K562 (cell line): ENCODE measurements around the gene PTPRT. TPM values are rescaled to one million over a fixed set of nuclear protein-coding genes. Genes with fewer than 3 reads are reported as not detected.

Experiments used
- ATAC-seq: fragments of 200-7000 bp; cut with Tn5 transposase; 3 replicates; pipeline ENCODE4 v1.9.1; 2020; ENCODE audit warnings: moderate library complexity
- BruUV-seq: library from RNA; stranded (reverse); fragments of 400-500 nt; replicated peaks from 2 replicates; lab custom pipeline; 2021; lab: Mats Ljungman, UMichigan
- CTCF ChIA-PET: fragments of 300-600 bp; formaldehyde crosslinking; extraction: SDS; loops from one replicate; lab custom pipeline; 2021; ENCODE audit warnings: low intra/inter-chr PET ratio; lab: Yijun Ruan, JAX
- POLR2A ChIA-PET: fragments of 300-600, 350-650 bp; sonication (Branson Sonifier 250); formaldehyde crosslinking; extraction: SDS; loops from one replicate; lab custom pipeline; 2021; ENCODE audit warnings: antibody characterized with exemption, inconsistent platforms; lab: Yijun Ruan, JAX
- DNase-seq, 4 experiments: peaks; one replicate each; pipeline versions ENCODE4 v3.0.0 to v3.0.0-alpha.2; 2011 to 2018; ENCODE audit warnings: low spot score in 3 of 4, mixed read lengths in 3 of 4; ENCODE audit errors: extremely low read depth in 1 of 4
- FAIRE-seq: peaks from 2 replicates; lab custom pipeline; 2011; peaks lifted over from hg19 to GRCh38; lab: Jason Lieb, UNC
- H2AFZ ChIP-seq: 2 replicates; pipeline ENCODE4 v1.6.0; 2011; ENCODE audit warnings: low read depth, low read length, control low read depth, inconsistent platforms
- H3K27ac ChIP-seq: fragments of 200-600 bp; 3 replicates; pipeline ENCODE4 v1.8.0; 2011; ENCODE audit warnings: low read depth, mild to moderate bottlenecking, control low read depth, inconsistent platforms, low read length, moderate library complexity, mixed read lengths; ENCODE audit errors: extremely low read depth
- H3K27me3 ChIP-seq, 2 experiments: fragments of 300-600 bp in 1 of 2; 2 replicates in 1 of 2; 3 replicates in 1 of 2; pipeline versions ENCODE4 v1.6.0 to v1.8.0; 2011; ENCODE audit warnings: inconsistent platforms in 2 of 2, low read length in 2 of 2, mild to moderate bottlenecking in 1 of 2, mixed read lengths in 1 of 2, moderate library complexity in 1 of 2; ENCODE audit not compliant: control insufficient read depth in 2 of 2, insufficient read depth in 2 of 2
- H3K36me3 ChIP-seq: fragments of 300-600 bp; 3 replicates; pipeline ENCODE4 v1.8.0; 2011; ENCODE audit warnings: mild to moderate bottlenecking, low read length, inconsistent platforms; ENCODE audit not compliant: control insufficient read depth, insufficient read depth
- H3K4me1 ChIP-seq, 2 experiments: fragments of 200-600 bp in 1 of 2; replicated peaks in 1 of 2; 2 replicates in 1 of 2; 3 replicates in 1 of 2; pipeline versions ENCODE4 v1.5.1 to v1.8.0; 2011; ENCODE audit warnings: inconsistent platforms in 2 of 2, low read length in 2 of 2, mild to moderate bottlenecking in 1 of 2, mixed read lengths in 1 of 2, moderate library complexity in 1 of 2; ENCODE audit not compliant: control insufficient read depth in 2 of 2, insufficient read depth in 2 of 2
- H3K4me2 ChIP-seq: 2 replicates; pipeline ENCODE4 v1.6.1; 2011; ENCODE audit warnings: low read length, control low read depth, inconsistent platforms, mixed read lengths; ENCODE audit not compliant: insufficient read depth
- H3K4me3 ChIP-seq: fragments of 200-600 bp; sonication (generic), shearing (Covaris generic); 2 replicates; pipeline ENCODE4 v1.5.1; 2016; ENCODE audit warnings: control low read depth, inconsistent platforms
- H3K79me2 ChIP-seq: fragments of 200-600 bp; 3 replicates; pipeline ENCODE4 v1.8.0; 2011; ENCODE audit warnings: low read length, inconsistent platforms; ENCODE audit not compliant: control insufficient read depth, insufficient read depth
- H3K9ac ChIP-seq, 2 experiments: 2 replicates each; pipeline versions ENCODE4 v1.6.0 to v1.6.1; 2011; ENCODE audit warnings: low read depth in 2 of 2, low read length in 2 of 2, control low read depth in 1 of 2, inconsistent platforms in 1 of 2, mild to moderate bottlenecking in 1 of 2, mixed read lengths in 1 of 2; ENCODE audit not compliant: insufficient read depth in 1 of 2
- H3K9me1 ChIP-seq: one replicate; pipeline ENCODE4 v1.6.0; 2011; ENCODE audit warnings: inconsistent platforms, mild to moderate bottlenecking, low read length, moderate library complexity; ENCODE audit not compliant: control insufficient read depth, insufficient read depth
- H3K9me3 ChIP-seq: replicated peaks from 2 replicates; pipeline ENCODE4 v1.5.1; 2011; ENCODE audit warnings: low read depth, low read length, inconsistent platforms; ENCODE audit not compliant: control insufficient read depth, insufficient read depth
- H4K20me1 ChIP-seq: replicated peaks from 2 replicates; pipeline ENCODE4 v1.6.1; 2011; ENCODE audit warnings: low read length, inconsistent platforms, mixed read lengths; ENCODE audit not compliant: control insufficient read depth, insufficient read depth
- BRD4 ChIP-seq: fragments of 200-600 bp; sonication (generic); IDR thresholded peaks from 2 replicates; pipeline ENCODE4 v1.6.1; 2017; ENCODE audit warnings: inconsistent platforms
- CBFA2T2 ChIP-seq: fragments of 450-650 bp; conservative IDR thresholded peaks from 2 replicates; pipeline ENCODE4 v1.6.1; 2017; ENCODE audit warnings: mild to moderate bottlenecking
- CBX5 ChIP-seq: IDR thresholded peaks from 2 replicates; pipeline ENCODE4 v1.6.1; 2014; ENCODE audit warnings: low read depth, borderline replicate concordance
- EZH2 ChIP-seq: IDR thresholded peaks from 2 replicates; pipeline ENCODE4 v1.6.1; 2012; ENCODE audit warnings: low read depth, mild to moderate bottlenecking, inconsistent platforms, low read length, borderline replicate concordance
- GABPA ChIP-seq: fragments of 200-800 bp; sonication (Bioruptor generic); conservative IDR thresholded peaks from 2 replicates; pipeline ENCODE4 v1.6.1; 2016; ENCODE audit warnings: low read depth, missing genetic modification characterization, missing compliant biosample characterization
- HNRNPH1 ChIP-seq: fragments of 200-400 bp; formaldehyde crosslinking; optimal IDR thresholded peaks from 2 replicates; pipeline ENCODE3; 2017; ENCODE audit warnings: low read depth, mild to moderate bottlenecking, low read length, moderate library complexity
- NFIC ChIP-seq: fragments of 450-650 bp; IDR thresholded peaks from 2 replicates; pipeline ENCODE4 v1.6.1; 2017; ENCODE audit warnings: mild to moderate bottlenecking, inconsistent platforms
- POLR2H ChIP-seq: IDR thresholded peaks from 2 replicates; pipeline ENCODE4 v1.6.1; 2016; ENCODE audit warnings: missing genetic modification characterization, low read depth, mild to moderate bottlenecking, control low read depth, missing compliant biosample characterization, moderate library complexity
- SLC30A9 ChIP-seq: fragments of 250-450 bp; sonication (Bioruptor Pico); IDR thresholded peaks from 2 replicates; pipeline ENCODE4 v1.8.0; 2022; ENCODE audit warnings: mild to moderate bottlenecking, moderate library complexity
- SMAD4 ChIP-seq: fragments of 250-450 bp; sonication (Bioruptor Pico); conservative IDR thresholded peaks from 2 replicates; pipeline ENCODE4 v1.8.0; 2021; ENCODE audit warnings: inconsistent platforms, mild to moderate bottlenecking, moderate library complexity
- SRF ChIP-seq, 2 experiments: fragments of 250-450, 450-650 bp in 1 of 2; sonication (Bioruptor Pico) in 1 of 2; sonication (generic) in 1 of 2; formaldehyde crosslinking; IDR thresholded peaks; 2 replicates each; pipeline versions ENCODE4 v1.5.0 to v1.5.1; 2020 to 2022; ENCODE audit warnings: mild to moderate bottlenecking in 1 of 2, missing genetic modification reagents in 1 of 2
- TAL1 ChIP-seq: fragments of 450-650 bp; IDR thresholded peaks from 2 replicates; pipeline ENCODE4 v1.6.1; 2016; ENCODE audit warnings: mild to moderate bottlenecking
- TCF7 ChIP-seq: sonication (generic); IDR thresholded peaks from 2 replicates; pipeline ENCODE4 v1.6.1; 2016; ENCODE audit warnings: antibody characterized with exemption, borderline replicate concordance
- TGIF2 ChIP-seq: sonication (generic); formaldehyde crosslinking; IDR thresholded peaks from 2 replicates; pipeline ENCODE4 v1.8.1; 2022; ENCODE audit warnings: mild to moderate bottlenecking, missing genetic modification reagents, moderate library complexity
- ZNF507 ChIP-seq: conservative IDR thresholded peaks from 2 replicates; pipeline ENCODE4 v1.6.1; 2017; ENCODE audit warnings: missing genetic modification characterization, missing compliant biosample characterization
- WGBS: fragments of 100-300 bp; shearing (Covaris generic); methylation state at CpG from one replicate; pipeline ENCODE4 v1.1.6; 2016; ENCODE audit warnings: low coverage, mixed read lengths; ENCODE audit not compliant: insufficient coverage; ENCODE audit errors: missing lambda C conversion rate; 5-methylcytosine and 5-hydroxymethylcytosine counted together
- in situ Hi-C: fragments of 300-500 bp; cut with MboI; formaldehyde crosslinking; loops from 4 replicates; pipeline ENCODE4 v1.15.0; 2018; ENCODE audit warnings: inconsistent platforms, mixed read lengths
- intact Hi-C: fragments of 100-400 bp; cut with micrococcal nuclease; formaldehyde crosslinking; loops from 2 replicates; pipeline ENCODE4 v1.14.2; 2022
- polyA plus RNA-seq, 8 experiments: library from polyadenylated mRNA; depleted of rRNA in 4 of 8; stranded (reverse) in 5 of 8; unstranded in 3 of 8; fragments of >200 nt; fragmentation: Nextera tagmentation in 2 of 8; fragmentation: Illumina TruSeq in 1 of 8; extraction: Ambion mirVana in 2 of 8; extraction: Trizol in 1 of 8; gene quantifications; 2 replicates each; pipeline versions ENCODE4 v1.2.1 to v1.2.3, GENCODE V29; 2011 to 2014; ENCODE audit warnings: inconsistent platforms in 1 of 8, missing spikeins in 1 of 8
- total RNA-seq, 7 experiments: library from RNA; depleted of rRNA in 6 of 7; stranded (reverse); fragments of >200 nt in 6 of 7; fragmentation: Illumina TruSeq in 2 of 7; extraction: Trizol in 2 of 7; gene quantifications; 2 replicates each; pipeline versions ENCODE4 v1.2.1 to v1.2.3, GENCODE V29; 2011 to 2021; ENCODE audit warnings: low replicate concordance in 1 of 7
- TF ChIP-seq, protein P1 (sequence below), 2 experiments: IDR thresholded peaks in 1 of 2; conservative IDR thresholded peaks in 1 of 2; 2 replicates each; pipeline ENCODE4 v1.6.1; 2016; ENCODE audit warnings: low read depth in 2 of 2, mild to moderate bottlenecking in 1 of 2, missing compliant biosample characterization in 1 of 2, missing genetic modification characterization in 1 of 2, moderate library complexity in 1 of 2
- TF ChIP-seq, protein P2 (sequence below): fragments of 250-450 bp; sonication (Bioruptor Pico); IDR thresholded peaks from 2 replicates; pipeline ENCODE4 v1.6.1; 2021; ENCODE audit warnings: mild to moderate bottlenecking
- TF ChIP-seq, protein P3 (sequence below): fragments of 450-650 bp; IDR thresholded peaks from 2 replicates; pipeline ENCODE4 v1.7.1; 2018; ENCODE audit warnings: mild to moderate bottlenecking, low read depth; ENCODE audit not compliant: partially characterized antibody

Gene PTPRT
- total and polyA plus RNA-seq, 9 of the 15 experiments (the other 6 are each of a cell fraction or from before 2014, with no cell fraction given): not detected

DNA sequence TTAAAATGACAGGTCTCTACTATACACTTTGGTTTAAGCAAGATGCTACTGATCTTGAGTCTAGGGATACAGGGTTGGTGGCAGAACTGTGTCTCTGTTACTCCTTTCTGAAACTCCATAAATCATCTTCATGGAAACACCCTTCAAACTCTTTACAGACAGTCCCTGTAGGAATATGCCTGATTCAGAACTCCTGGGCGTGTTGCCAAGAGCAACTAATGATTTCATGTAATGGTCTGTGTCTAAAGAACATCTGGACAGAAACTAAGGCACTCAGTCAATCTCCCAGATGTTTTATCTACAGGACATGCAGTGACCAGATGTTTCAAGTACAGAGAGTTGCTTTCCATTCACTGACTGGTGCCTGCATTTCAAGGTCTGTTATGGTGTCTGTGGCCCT lies 1107.1 kb downstream of the PTPRT start:
- POLR2A ChIA-PET: interaction anchor here (0.7 kb wide), 1 partner anchor 42 kb away, joined by 3 read pairs; no protein-coding TSS in a partner anchor
- intact Hi-C loops: no loop called here
- no peaks in the 10 kb centered on the region for H3K4me1 ChIP-seq
- TF ChIP-seq TCF7 (no peak), SMAD4 (CRISPR knock-in tag) (no peak), BRD4 (no peak), CBX5 (no peak), ZNF507 (no peak), SRF (CRISPR knock-in tag; IDR thresholded peaks at IDR 0.05) (no peak), NFIC (peak; percentile 68), SLC30A9 (CRISPR knock-in tag) (no peak), TAL1 (peak; percentile 54; the same call in 1 of the 2 replicates), POLR2H (no peak), EZH2 (no peak), GABPA (tag) (no peak), HNRNPH1 (no peak), CBFA2T2 (peak; percentile 68), TGIF2 (CRISPR knock-in tag) (no peak)
- TF ChIP-seq, protein P1, sequence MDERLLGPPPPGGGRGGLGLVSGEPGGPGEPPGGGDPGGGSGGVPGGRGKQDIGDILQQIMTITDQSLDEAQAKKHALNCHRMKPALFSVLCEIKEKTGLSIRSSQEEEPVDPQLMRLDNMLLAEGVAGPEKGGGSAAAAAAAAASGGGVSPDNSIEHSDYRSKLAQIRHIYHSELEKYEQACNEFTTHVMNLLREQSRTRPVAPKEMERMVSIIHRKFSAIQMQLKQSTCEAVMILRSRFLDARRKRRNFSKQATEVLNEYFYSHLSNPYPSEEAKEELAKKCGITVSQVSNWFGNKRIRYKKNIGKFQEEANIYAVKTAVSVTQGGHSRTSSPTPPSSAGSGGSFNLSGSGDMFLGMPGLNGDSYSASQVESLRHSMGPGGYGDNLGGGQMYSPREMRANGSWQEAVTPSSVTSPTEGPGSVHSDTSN (CRISPR knock-in tag; IDR thresholded peaks at IDR 0.05; ENCODE audit: low read depth): no peak
- TF ChIP-seq, protein P1 (tag; conservative IDR thresholded peaks at IDR 0.05; ENCODE audit: low read depth): peak; percentile 90
- TF ChIP-seq, protein P2, sequence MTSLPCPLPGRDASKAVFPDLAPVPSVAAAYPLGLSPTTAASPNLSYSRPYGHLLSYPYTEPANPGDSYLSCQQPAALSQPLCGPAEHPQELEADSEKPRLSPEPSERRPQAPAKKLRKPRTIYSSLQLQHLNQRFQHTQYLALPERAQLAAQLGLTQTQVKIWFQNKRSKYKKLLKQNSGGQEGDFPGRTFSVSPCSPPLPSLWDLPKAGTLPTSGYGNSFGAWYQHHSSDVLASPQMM (CRISPR knock-in tag): no peak
- TF ChIP-seq, protein P3, sequence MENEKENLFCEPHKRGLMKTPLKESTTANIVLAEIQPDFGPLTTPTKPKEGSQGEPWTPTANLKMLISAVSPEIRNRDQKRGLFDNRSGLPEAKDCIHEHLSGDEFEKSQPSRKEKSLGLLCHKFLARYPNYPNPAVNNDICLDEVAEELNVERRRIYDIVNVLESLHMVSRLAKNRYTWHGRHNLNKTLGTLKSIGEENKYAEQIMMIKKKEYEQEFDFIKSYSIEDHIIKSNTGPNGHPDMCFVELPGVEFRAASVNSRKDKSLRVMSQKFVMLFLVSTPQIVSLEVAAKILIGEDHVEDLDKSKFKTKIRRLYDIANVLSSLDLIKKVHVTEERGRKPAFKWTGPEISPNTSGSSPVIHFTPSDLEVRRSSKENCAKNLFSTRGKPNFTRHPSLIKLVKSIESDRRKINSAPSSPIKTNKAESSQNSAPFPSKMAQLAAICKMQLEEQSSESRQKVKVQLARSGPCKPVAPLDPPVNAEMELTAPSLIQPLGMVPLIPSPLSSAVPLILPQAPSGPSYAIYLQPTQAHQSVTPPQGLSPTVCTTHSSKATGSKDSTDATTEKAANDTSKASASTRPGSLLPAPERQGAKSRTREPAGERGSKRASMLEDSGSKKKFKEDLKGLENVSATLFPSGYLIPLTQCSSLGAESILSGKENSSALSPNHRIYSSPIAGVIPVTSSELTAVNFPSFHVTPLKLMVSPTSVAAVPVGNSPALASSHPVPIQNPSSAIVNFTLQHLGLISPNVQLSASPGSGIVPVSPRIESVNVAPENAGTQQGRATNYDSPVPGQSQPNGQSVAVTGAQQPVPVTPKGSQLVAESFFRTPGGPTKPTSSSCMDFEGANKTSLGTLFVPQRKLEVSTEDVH: no peak

More for the DNA sequence above, 1107.1 kb downstream of the PTPRT start:
- ATAC-seq (peak; percentile 42; the same call in 2 of the 3 replicates), DNase-seq (peak in 3 of 4 experiments; percentile 7 to 63 (median 15)), FAIRE-seq (no peak)
- no peaks in the 10 kb centered on the region for H3K9me3 ChIP-seq
- WGBS: 0% methylated on average over 1 of the region's 1 CpG
- in situ Hi-C loops: no loop called here
- CTCF ChIA-PET: no interaction called here
- H3K4me2 ChIP-seq: no peak overlapping the region
- no peaks in the 10 kb centered on the region for H4K20me1 ChIP-seq
- H3K36me3 ChIP-seq: no peaks in the 10 kb centered on the region
- no peaks in the 10 kb centered on the region for H3K79me2 ChIP-seq
- H2AFZ ChIP-seq: no peak overlapping the region
- H3K9me1 ChIP-seq: peaks cover 4% of the 10 kb centered on the region
- no peak overlapping the region for H3K9ac ChIP-seq
- no peak overlapping the region for H3K4me3 ChIP-seq
- no peak overlapping the region for H3K27ac ChIP-seq
- no peaks in the 10 kb centered on the region; a peak in 2 of 5 replicates for H3K27me3 ChIP-seq
- no TSS peak for BruUV-seq
